Smooth muscle cell (in vitro differentiated cells): Measurements from ENCODE around the gene SETX. TPM values are rescaled to one million over a fixed set of nuclear protein-coding genes. Genes with fewer than 3 reads are reported as not detected.
A peak's percentile ranks its signal among the peaks of the same experiment; 100 is the strongest.

Experiments used
- DNase-seq: peaks from one replicate; lab custom pipeline; 2025; ENCODE audit not compliant: unreplicated experiment; lab: John Stamatoyannopoulos, UW
- H2AFZ ChIP-seq: fragments of 200-600 bp; sonication (generic); 2 replicates; pipeline ENCODE4 v1.6.0; 2016; ENCODE audit warnings: antibody characterized with exemption, low read depth, mild to moderate bottlenecking
- H3F3A ChIP-seq: fragments of 200-600 bp; sonication (generic); 2 replicates; pipeline ENCODE4 v1.6.0; 2017; ENCODE audit warnings: antibody characterized with exemption, low read depth
- H3K27ac ChIP-seq: fragments of 200-600 bp; sonication (generic); 2 replicates; pipeline ENCODE4 v1.5.1; 2016; ENCODE audit warnings: low read depth, mild to moderate bottlenecking
- H3K27me3 ChIP-seq: fragments of 200-600 bp; sonication (generic); 2 replicates; pipeline ENCODE4 v1.6.1; 2016; ENCODE audit warnings: low read depth, mild to moderate bottlenecking
- H3K36me3 ChIP-seq: fragments of 200-600 bp; sonication (generic); 2 replicates; pipeline ENCODE4 v1.5.1; 2016; ENCODE audit warnings: low read depth
- H3K4me1 ChIP-seq: fragments of 200-600 bp; sonication (generic); 2 replicates; pipeline ENCODE4 v1.5.1; 2016; ENCODE audit warnings: low read depth
- H3K4me2 ChIP-seq: fragments of 200-600 bp; sonication (generic); 2 replicates; pipeline ENCODE4 v1.6.0; 2016; ENCODE audit warnings: mild to moderate bottlenecking
- H3K4me3 ChIP-seq: fragments of 200-600 bp; sonication (generic); 2 replicates; pipeline ENCODE4 v1.5.1; 2016; ENCODE audit warnings: mild to moderate bottlenecking
- H3K79me2 ChIP-seq: fragments of 200-600 bp; sonication (generic); 2 replicates; pipeline ENCODE4 v1.6.0; 2016; ENCODE audit warnings: low read depth, mild to moderate bottlenecking
- H3K9ac ChIP-seq: fragments of 200-600 bp; sonication (generic); 2 replicates; pipeline ENCODE4 v1.6.0; 2016; ENCODE audit warnings: low read depth
- H3K9me3 ChIP-seq: fragments of 200-600 bp; sonication (generic); replicated peaks from 2 replicates; pipeline ENCODE4 v1.5.1; 2016; ENCODE audit warnings: low read depth
- H4K20me1 ChIP-seq: fragments of 200-600 bp; sonication (generic); 2 replicates; pipeline ENCODE4 v1.6.0; 2016; ENCODE audit warnings: low read depth
- CTCF ChIP-seq: fragments of 200-600 bp; sonication (generic); IDR thresholded peaks from 2 replicates; pipeline ENCODE4 v1.5.1; 2017; ENCODE audit warnings: borderline replicate concordance, mild to moderate bottlenecking, antibody characterized with exemption; ENCODE audit not compliant: insufficient read depth, poor library complexity, severe bottlenecking
- WGBS: methylation state at CpG from one replicate; pipeline ENCODE4 v1.1.7; 2016; ENCODE audit warnings: low lambda C conversion rate; 5-methylcytosine and 5-hydroxymethylcytosine counted together
- polyA plus RNA-seq: library from polyadenylated mRNA; unstranded; fragments of >200 nt; fragmentation: Nextera tagmentation; extraction: Ambion mirVana; gene quantifications from 2 replicates; pipeline ENCODE4 v1.2.1, GENCODE V29; 2016
- total RNA-seq: library from RNA; depleted of rRNA; stranded (reverse); fragments of >200 nt; gene quantifications from 2 replicates; pipeline ENCODE4 v1.2.3, GENCODE V29; 2014

SETX gene
- total and polyA plus RNA-seq, 2 experiments from 2014 or later: 11.4 to 50.9 TPM

DNA sequence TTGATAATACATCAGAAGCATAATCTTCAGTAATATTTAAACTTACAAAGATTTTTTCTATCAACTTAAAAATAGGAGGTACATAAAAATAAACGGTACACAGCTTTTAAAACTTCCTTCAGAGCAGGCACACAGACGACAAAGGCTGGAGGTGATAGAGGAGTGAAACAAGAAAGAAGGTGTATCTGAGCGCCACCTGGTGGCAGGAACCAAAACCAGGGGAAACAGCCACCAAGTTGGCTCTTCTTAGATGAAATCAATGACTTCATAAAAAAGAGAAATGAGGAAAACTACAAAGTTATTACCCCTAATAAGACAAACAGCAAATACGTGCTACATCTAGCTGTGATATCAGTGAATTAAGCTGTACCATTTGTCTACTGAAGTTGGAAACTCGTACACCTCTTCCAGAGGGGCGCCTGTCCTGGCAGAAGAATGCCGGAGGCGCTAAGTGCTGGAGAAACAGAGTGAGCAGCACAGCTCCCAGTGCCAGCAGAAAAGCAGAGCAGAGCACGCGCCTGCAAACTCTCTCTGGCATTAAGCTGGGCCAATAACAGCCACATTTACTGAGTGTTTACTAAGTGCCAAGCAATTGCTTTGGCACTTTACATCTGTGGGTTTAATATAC, 85.9 kb downstream of the SETX start:
- no peak for DNase-seq
- H3K36me3 ChIP-seq: peaks cover 15% of the 10 kb centered on the region

GRCh38 chr9:132267660-132268059, 87.1 kb downstream of the SETX start:
- H2AFZ ChIP-seq: no peak overlapping the region
- H3F3A ChIP-seq: peaks cover 8% of the 10 kb centered on the region
- WGBS: 96% methylated on average over 3 of the region's 3 CpGs
- H4K20me1 ChIP-seq: peaks cover 50% of the 10 kb centered on the region
- H3K4me1 ChIP-seq: no peaks in the 10 kb centered on the region
- H3K9ac ChIP-seq: no peak overlapping the region
- no peaks in the 10 kb centered on the region for H3K27me3 ChIP-seq
- no peaks in the 10 kb centered on the region for H3K9me3 ChIP-seq
- no peak overlapping the region for H3K27ac ChIP-seq
- no peak overlapping the region for H3K4me2 ChIP-seq
- H3K4me3 ChIP-seq: no peak overlapping the region
- H3K79me2 ChIP-seq: no peaks in the 10 kb centered on the region
- no peak for TF ChIP-seq CTCF
- H3K36me3 ChIP-seq: peaks cover 15% of the 10 kb centered on the region
- DNase-seq: no peak

More for the DNA sequence above, 85.9 kb downstream of the SETX start:
- 63% methylated on average over 10 of the region's 10 CpGs for WGBS
- Histone ChIP-seq H3K9me3 (no peaks in the 10 kb centered on the region), H3K4me1 (no peaks in the 10 kb centered on the region), H3K27me3 (no peaks in the 10 kb centered on the region), H2AFZ (no peak overlapping the region), H3F3A (peaks cover 8% of the 10 kb centered on the region), H3K4me3 (no peak overlapping the region), H3K27ac (peak overlapping the region; percentile 75), H4K20me1 (peaks cover 38% of the 10 kb centered on the region), H3K9ac (no peak overlapping the region), H3K79me2 (no peaks in the 10 kb centered on the region), H3K4me2 (no peak overlapping the region)
- TF ChIP-seq CTCF: peak; percentile 91

- no peak for TF ChIP-seq CTCF
- H3K36me3 ChIP-seq: peaks cover 14% of the 10 kb centered on the region
- no peak overlapping the region for H3K27ac ChIP-seq
These were observed 88.8 kb downstream of the SETX start for GRCh38 chr9:132266017-132266416.

DNA sequence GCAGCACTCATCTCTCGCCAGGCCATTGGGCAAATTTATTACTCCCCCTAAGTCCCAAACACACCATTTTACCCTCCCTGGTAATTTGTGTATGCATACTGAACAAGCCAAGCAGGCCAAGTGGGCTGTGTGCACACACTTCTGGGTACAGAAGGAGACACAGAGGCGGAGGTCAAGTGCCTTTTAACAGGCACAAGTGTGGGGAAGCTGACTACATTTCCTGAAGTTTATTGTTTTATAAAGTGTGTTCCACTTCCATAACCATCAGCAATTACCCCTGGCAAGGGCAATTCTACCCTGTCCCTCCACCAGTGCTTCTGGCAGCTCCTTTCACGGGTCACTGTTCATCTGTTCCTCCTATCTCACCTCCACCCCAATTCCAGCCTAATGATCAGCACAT, 93.9 kb downstream of the SETX start:
- Histone ChIP-seq H3K27me3 (no peaks in the 10 kb centered on the region), H3K79me2 (no peaks in the 10 kb centered on the region), H3K4me1 (no peaks in the 10 kb centered on the region), H3F3A (peaks cover 4% of the 10 kb centered on the region), H3K4me3 (no peak overlapping the region), H4K20me1 (peaks cover 45% of the 10 kb centered on the region), H3K9me3 (no peaks in the 10 kb centered on the region), H3K27ac (no peak overlapping the region), H3K4me2 (no peak overlapping the region), H2AFZ (no peak overlapping the region), H3K36me3 (peaks cover 7% of the 10 kb centered on the region), H3K9ac (no peak overlapping the region)
- WGBS: 97% methylated on average over 3 of the region's 3 CpGs
- no peak for TF ChIP-seq CTCF
- no peak for DNase-seq

More at GRCh38 chr9:132266017-132266416, 88.8 kb downstream of the SETX start:
- no peak overlapping the region for H3K4me3 ChIP-seq
- H3K79me2 ChIP-seq: no peaks in the 10 kb centered on the region
- no peak overlapping the region for H3K4me2 ChIP-seq
- no peaks in the 10 kb centered on the region for H3K27me3 ChIP-seq
- H3K9me3 ChIP-seq: no peaks in the 10 kb centered on the region
- H3K9ac ChIP-seq: no peak overlapping the region
- DNase-seq: no peak
- over 99% methylated on average over 3 of the region's 3 CpGs for WGBS
- no peak overlapping the region for H2AFZ ChIP-seq
- H3F3A ChIP-seq: peaks cover 12% of the 10 kb centered on the region
- H4K20me1 ChIP-seq: peaks cover 63% of the 10 kb centered on the region
- H3K4me1 ChIP-seq: no peaks in the 10 kb centered on the region
